GM21786 (cell line): ENCODE results near the gene DNAJC13.
"Not testable (repeated sequence)": the region's sequence is repeated elsewhere in the genome, so short reads cannot be mapped to it uniquely, and the experiment has no call there.

Source experiments
- ATAC-seq: cut with Tn5 transposase; IDR thresholded peaks from one replicate; pipeline ENCODE4 v1.9.1; 2021; ENCODE audit not compliant: unreplicated experiment

DNAJC13 gene

GRCh38 chr3:132416807-132417694, at the start of gene DNAJC13:
Gene DNAJC13, plus strand, starts transcription at chr3:132417502. Its CDS starts 17,049 bp downstream, at chr3:132434551.
- ATAC-seq = peak; percentile 91

GRCh38 chr3:132368515-132368914, 48.8 kb upstream of the DNAJC13 start:
- ATAC-seq = no peak

GRCh38 chr3:132368962-132369361, 48.3 kb upstream of the DNAJC13 start:
- ATAC-seq = no peak

GRCh38 chr3:132376945-132377354, 40.4 kb upstream of the DNAJC13 start:
- not testable (repeated sequence) for ATAC-seq

- no peak for ATAC-seq
Observed at GRCh38 chr3:132378048-132378762, 39.1 kb upstream of the DNAJC13 start.

GRCh38 chr3:132378846-132379245, 38.5 kb upstream of the DNAJC13 start:
- ATAC-seq = no peak

- no peak for ATAC-seq
Observed at GRCh38 chr3:132380920-132381319, 36.4 kb upstream of the DNAJC13 start.

GRCh38 chr3:132381348-132381944, 35.9 kb upstream of the DNAJC13 start:
- no peak for ATAC-seq

GRCh38 chr3:132382267-132382666, 35.0 kb upstream of the DNAJC13 start:
- no peak for ATAC-seq

- no peak for ATAC-seq
Observed at GRCh38 chr3:132382688-132383194, 34.6 kb upstream of the DNAJC13 start.

GRCh38 chr3:132386259-132386658, 31.0 kb upstream of the DNAJC13 start:
- ATAC-seq = no peak

GRCh38 chr3:132392675-132393074, 24.6 kb upstream of the DNAJC13 start:
- not testable (repeated sequence) for ATAC-seq

GRCh38 chr3:132394320-132394719, 23.0 kb upstream of the DNAJC13 start:
- no peak for ATAC-seq

- ATAC-seq = no peak
Observed at GRCh38 chr3:132395126-132395525, 22.2 kb upstream of the DNAJC13 start.

GRCh38 chr3:132396255-132396654, 21.0 kb upstream of the DNAJC13 start:
- ATAC-seq = no peak

GRCh38 chr3:132396776-132397175, 20.5 kb upstream of the DNAJC13 start:
- ATAC-seq = not testable (repeated sequence)

- ATAC-seq = no peak
Observed at GRCh38 chr3:132399054-132399929, 18.0 kb upstream of the DNAJC13 start.

GRCh38 chr3:132401255-132401654, 16.0 kb upstream of the DNAJC13 start:
- ATAC-seq = no peak

- ATAC-seq = no peak
Observed at GRCh38 chr3:132404276-132404675, 13.0 kb upstream of the DNAJC13 start.

- ATAC-seq = no peak
Observed at GRCh38 chr3:132405188-132405587, 12.1 kb upstream of the DNAJC13 start.
